ENCODE data around the gene AXDND1. TPM values are rescaled to one million over a fixed set of nuclear protein-coding genes. Genes with fewer than 3 reads are reported as not detected.

AXDND1 gene
- total RNA-seq, 1 donor from 2014 or later: not detected

DNA sequence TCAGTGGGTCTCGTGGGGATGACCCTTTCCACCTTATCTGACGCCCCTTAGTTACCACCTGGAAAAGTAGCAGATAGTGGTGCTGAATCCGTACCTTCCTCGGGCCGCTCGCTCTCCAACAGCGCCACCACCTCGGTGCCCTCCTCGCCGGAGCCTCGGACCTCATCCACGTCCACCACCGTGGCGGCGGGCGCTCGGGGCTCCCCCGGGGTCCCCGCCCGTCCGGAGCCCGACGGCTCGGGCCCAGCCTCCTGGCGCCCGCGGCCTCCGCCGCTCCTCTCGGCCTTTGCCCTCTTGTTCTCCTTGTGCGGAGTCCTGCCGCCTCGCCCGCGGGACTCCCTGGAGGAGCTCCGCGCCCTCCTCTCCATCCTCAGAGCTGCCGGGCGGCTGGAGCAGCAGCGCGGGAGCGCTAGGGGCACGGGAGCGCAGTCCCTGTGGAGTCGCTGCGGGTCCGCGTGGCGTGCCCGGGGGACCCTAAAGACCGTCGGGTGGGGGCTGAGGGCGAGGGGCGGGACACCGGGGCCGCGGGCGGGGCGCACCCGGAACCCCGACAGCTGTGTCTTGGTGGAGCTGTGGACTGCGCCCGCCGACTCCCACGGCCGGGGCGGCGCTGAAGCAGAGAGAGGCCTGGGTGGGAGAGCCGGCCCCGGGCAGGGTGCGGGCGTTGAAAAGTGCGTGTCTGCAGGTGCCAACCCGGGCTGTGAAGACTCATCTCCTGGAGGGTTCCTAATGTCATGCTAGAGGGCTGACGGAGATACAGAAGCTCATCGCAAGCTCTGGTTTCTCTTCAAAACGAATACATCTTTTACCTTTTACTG is 209.9 kb downstream of the AXDND1 start, which contains the start of gene NPHS2:
TSS of gene NPHS2 (minus strand) at position 452 of the 818 bp plus-strand sequence. CDS start at position 368, 84 bp downstream.
- no peak for DNase-seq (ENCODE audit: low spot score)

DNA sequence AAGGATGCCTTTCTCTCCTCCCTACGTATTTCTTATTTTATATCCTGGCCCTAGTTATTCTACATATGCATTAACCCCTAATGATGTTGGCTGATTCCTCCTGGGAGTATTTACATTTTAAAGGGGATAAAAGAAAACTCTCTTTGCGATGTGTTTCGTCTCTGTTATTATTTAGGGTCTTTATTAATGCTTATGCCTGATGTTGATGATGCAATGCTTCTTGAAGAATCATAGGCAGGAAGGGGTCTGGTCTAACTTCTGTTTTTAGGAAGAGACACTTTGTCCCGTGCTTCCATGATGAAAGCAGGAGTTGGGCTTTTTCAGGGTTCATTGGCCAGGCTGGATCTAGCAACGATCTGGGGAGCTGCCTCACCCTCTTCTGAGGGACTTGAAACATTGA is 210.7 kb downstream of the AXDND1 start:
- DNase-seq (ENCODE audit: low spot score): no peak

DNA sequence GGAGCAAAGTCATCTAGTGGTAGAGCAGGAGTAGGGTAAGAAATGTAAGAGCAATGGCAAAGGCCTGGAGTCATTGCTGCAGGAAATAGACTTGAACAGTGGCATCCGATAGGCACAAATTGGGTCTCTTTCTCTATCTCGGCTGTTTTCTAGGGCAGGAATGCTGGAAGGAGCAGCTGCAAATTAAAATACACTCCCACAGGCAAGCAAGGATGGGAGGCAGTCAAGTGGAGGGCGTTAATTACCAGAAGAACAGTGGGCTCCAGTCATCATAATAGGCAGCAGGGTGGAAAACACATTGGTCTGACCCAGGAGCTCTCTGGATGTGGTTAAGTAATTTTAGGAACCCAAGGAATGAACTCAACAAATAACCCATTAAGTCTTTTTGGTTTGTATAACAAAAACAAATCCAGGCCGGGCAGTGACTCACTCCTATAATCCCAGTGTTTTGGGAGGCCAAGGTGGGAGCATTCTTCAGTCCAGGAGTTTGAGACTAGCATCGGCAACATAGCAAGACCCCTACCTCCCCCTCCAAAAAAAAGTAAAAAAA is 218.1 kb downstream of the AXDND1 start:
- DNase-seq (ENCODE audit: low spot score): no peak

DNA sequence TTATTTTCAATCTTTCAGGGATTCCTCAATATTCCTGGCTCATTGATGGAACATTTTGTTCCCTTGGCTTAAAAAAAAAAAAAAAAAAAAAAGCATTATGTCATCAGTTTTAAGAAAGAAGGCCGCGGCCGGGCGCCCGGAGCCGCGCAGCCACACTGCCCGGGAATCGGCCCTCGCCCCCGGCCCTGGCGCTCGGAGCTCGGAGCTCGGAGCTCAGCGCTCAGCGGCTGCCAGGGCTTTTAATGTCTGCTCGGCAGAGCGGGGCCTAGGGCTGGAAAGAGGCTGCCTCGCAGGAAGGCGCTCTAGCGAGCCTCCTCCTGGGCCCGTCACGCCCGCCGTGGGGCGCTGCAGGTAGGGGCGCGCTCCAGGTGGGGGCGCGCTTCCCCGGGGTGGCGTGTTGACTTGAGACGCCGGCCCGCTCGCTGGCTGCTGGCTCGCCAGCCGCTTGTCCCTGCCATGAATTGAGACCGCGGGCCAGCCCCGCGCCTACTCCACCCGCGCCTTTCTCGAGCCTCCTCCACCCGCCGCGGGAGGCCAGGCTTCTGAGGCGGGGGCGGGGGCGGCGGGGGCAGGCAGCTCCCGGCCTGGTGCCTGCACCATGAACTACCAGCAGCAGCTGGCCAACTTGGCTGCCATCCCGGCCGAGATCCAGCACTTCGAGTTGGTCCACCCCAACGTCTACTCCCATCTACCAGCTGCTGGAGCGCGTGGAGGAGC is 220.5 kb downstream of the AXDND1 start:
- DNase-seq (ENCODE audit: low spot score): no peak

DNA sequence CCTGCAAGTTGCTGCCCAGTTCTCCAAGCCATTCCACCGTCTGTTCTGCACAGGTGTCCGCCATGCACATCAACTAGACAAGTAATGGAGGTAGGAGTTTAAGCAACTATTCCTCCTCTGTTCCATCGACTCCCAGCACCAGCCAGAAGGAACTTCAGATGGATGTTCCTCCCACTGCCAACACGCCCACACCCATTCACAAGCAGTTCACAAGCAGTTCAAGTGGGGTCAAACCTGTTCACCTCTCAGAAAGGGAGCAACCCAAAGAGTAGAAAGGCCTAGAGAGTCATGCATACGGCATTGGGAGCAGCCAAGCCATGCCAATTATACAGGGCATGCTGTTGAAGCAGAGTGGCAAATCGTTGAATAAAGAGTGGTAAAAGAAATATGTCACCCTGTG is 221.6 kb downstream of the AXDND1 start:
- no peak for DNase-seq (ENCODE audit: low spot score)

DNA sequence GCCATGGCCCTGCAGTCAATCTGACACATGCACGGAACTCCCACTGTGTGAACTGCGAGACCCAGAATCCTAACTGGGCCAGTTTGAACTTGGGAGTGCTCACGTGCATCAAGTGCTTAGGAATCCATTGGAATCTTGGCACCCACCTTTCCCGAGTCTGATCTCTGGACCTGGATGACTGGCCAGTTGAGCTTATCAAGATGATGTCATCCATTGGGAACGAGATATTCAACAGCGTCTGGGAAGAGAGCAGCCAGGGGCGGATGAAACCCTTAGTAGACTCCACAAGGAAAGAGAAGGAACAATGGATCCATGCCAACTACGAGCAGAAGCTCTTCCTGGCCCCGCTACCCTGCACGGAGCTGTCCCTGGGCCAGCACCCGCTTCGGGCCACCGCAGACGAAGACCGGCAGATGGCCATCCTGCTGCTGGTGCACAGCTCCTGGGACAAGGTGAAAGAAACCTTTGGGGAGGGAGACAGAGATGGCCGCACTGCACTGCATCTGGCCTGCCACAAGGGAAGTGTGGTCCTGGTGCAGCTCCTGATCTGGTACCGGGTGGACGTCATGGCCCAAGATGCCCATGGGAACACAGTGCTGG is 222.8 kb downstream of the AXDND1 start:
- no peak for DNase-seq (ENCODE audit: low spot score)

DNA sequence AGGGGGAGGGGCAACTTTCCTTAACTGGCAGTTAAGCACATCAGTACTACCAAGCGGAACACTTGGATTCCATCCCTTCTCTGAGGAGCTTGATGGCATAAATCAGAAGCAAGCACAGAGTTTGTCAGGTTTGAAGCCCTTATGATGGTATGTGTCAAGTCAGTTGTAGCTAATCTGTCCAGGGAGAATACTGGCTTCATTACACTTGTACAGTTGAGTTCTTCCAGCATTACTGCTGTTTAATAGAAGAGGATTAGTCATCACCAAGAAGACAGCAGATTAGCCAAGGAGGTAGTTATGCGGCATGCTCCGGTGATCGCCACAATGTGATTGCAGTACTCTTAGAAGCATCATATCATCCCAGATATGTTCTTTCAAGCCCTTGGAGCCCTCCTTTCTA is 223.7 kb downstream of the AXDND1 start:
- DNase-seq (ENCODE audit: low spot score): no peak

DNA sequence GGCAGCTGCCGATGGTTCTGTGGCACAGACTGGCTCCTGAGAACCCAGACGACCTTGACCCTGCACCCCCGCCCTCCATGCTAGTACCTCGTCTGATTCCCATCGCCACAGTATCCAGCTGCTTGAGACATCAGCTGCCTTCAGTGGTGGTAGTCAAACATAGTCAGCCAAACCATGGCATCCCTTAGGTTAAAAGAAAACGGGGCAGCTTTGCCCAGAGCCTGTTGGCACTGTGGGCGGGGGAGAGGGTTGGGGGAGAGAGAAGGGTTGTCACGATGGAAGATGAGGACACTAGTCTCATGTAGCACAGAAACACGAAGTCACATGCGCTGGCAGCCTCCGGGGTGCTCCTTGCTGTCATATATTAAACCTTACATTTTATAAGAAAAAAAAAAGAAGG is 224.9 kb downstream of the AXDND1 start:
- DNase-seq (ENCODE audit: low spot score): no peak

DNA sequence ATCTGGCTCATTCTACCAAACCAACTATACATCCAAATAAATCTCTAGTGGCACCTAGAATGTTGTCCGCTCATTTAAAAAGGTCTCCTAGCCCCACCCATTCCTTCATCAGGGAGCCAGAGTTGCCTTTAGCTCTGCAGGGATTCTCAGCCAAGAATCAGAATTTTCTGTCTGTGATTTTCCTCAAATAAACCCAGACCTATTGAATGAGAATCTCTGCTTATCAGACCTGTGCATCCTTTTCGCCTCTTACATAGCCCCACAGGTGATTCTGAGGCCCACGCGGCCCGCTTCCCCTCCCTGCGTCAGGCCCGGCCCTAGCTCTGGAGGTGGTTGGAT is 225.5 kb downstream of the AXDND1 start:
- DNase-seq (ENCODE audit: low spot score): no peak

DNA sequence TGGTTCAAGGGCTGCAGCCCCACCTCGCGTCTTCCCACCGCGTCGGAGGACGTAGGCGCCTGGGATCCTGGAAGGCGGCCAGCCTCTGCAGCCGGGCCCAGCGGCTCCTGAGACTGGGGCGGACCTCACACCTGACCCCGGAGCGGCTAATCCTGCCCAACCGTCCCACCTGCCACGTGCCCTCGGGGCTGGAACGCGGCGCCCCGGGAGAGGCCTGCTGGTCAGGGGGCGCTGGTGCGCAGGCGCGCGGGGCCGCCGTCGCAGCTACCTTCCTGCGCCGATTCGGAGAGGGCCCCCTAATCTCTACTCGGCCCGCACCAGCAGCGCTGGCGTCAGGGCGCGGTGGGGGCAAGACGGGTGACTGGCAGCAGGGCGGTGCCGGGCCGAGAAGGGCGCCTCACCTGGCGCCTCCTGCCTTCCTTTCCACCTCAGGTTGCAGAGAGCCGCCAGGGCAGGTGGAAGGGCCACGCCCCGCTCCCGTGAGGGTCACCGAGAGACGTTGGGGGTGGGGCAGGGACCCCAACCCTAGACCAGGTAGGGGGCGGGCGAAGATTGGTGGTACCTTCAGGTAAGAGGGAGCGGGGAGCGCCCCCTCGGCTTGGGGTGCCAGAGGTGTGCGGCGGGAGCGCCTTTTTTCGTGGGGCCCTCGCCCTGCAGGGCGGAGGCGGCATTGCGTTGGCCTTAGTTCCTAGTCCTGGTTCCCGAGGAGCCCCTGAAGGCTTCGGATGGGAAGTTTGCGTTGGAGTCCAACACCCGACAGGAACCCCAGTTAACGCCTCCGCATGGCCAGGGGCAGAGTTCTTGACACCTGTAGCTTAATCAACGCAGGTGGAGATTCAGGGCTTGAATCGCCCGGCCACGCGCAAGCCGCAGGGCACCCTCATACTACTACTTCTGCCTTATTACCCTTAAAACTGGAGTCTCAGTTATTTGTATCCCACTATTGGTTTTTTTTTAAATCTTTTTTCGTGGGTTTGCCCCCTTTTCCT is 226.1 kb downstream of the AXDND1 start, which contains the start of gene TDRD5:
TSS of gene TDRD5 (plus strand) at position 241 of the 989 bp plus-strand sequence. CDS start 784 bp downstream, outside the sequence.
- no peak for DNase-seq (ENCODE audit: low spot score)

DNA sequence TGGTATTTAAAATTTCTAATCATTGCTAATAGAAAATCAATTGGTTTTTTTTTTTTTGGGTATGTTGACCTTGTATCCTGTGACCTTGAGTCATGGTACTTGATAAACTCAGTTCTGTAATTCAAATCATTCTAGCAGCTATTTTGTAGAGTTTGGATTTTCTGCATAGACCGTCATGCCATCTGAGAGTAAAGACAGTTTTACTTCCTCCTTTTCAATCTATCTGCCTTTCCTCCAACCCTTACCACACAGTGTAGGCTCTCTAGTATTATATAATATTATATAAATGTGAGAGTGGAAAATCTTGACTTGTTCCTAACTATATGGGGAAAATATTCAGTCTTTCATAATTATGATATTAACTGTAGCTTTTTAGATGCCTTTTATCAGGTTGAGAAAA is 232.9 kb downstream of the AXDND1 start:
- no peak for DNase-seq (ENCODE audit: low spot score)

DNA sequence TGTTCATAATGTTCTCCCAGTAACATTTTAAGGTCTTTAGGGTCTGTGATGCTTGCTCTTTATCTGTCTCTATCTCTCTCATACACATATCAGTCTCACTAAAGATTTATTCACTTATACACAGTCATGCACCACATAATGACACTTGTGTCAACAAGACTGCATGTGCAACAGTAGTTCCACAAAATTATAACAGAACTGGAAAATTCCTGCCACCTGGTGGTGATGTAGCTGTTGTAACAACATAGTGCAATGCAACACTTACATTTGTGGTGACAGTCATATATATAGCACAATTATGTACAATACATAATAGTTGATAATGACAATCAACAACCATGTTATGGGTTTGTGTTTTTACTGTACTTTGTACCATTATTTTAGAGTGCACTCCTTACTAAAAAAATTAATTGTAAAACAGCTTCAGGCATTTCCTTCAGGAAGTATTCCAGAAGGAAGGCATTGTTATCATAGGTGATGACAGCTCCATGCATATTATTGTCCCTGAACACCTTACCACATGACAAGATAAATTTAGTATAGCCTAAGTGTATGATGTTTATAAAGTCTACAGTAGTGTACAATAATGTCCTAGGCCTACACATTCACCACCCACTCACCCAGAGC is 234.0 kb downstream of the AXDND1 start:
- no peak for DNase-seq (ENCODE audit: low spot score)

DNA sequence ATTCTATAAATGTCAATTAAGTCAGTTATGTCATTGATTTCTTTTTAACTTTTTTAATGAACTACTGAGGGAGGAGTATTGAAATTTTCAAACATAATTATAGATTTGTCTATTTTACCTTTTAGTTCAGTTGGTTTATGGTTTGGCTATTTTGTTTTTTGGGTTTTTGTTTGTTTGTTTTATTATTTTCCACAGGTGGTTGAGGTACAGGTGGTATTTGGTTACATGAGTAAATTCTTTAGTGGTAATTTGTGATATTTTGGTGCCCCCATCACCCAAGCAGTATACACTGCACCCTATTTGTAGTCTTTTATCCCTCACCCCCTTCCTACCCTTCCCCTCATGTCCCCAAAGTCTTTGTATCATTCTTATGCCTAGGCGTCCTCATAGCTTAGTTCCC is 235.3 kb downstream of the AXDND1 start:
- no peak for DNase-seq (ENCODE audit: low spot score)

Other genes with a start within 250 kb of the AXDND1 start
- gene ABL2, start 136.3 kb upstream of the AXDND1 start, total RNA-seq: 66.7 TPM
- 59.2 TPM for gene SOAT1, start 72.2 kb upstream of the AXDND1 start, total RNA-seq
- gene NPHS2, start 210.0 kb downstream of the AXDND1 start, total RNA-seq: not detected
- 0.35 TPM for gene TDRD5, start 225.9 kb downstream of the AXDND1 start, total RNA-seq

Data from mesenteric fat pad (tissue), 1 donor.